ENCODE measurements around the gene CRNKL1.

CRNKL1 gene

DNA sequence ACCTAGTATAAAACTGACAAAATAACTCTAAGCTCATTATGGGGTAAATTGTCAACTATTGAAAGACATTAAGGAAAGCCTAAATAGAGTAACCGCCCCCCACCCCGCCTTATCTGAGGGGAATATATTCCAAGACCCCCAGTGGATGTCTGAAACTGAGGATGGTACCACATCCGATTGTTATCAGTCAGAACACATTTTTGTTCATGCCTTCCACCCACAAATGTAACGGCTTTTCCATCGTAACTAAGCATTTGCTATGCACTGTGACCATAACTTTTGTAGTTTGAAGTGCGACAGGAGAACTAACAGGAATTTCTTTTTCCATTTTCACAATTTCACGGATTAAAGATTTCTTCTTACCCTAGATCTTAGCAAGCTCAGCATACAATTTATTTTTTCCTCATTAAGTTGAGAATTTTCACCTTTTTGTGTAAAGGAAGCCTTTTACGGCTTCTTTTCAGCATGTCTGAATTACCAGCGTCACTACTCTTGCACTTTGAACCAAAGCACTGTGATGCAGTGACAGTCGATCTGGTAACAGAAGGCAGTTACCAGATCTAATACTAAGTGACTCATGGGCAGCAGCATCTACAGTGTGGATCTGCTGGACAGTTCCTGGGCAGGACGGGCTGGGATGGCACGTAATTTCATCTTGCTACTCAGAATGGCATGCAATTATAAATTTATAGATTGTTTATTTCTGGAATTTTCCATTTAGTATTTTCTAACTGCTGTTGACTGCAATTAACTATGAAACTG is 11.9 kb upstream of the CRNKL1 start:
- no peak for DNase-seq (ENCODE audit: low read depth in 2 of 2)

- DNase-seq (ENCODE audit: low read depth in 2 of 2), result no peak
Observed at GRCh38 chr20:20060234-20060998, 8.2 kb upstream of the CRNKL1 start.

DNA sequence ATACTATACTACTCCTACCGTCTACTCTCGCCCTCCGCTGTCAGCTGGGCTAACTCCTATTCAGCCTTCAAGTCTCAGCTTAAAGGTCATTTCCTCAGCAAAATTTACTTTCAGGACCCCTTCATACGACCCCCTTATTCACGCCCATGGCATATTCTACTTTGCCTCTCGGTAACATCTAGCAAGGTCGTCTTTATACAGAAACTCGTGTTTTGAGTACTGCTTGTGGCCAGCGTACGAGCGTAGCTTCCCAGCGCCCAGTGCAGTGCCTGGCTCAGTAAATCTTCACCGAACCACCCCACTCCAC is 546 bp downstream of the CRNKL1 start:
- no peak for DNase-seq (ENCODE audit: low read depth in 2 of 2)

GRCh38 chr20:20039752-20040387 is 12.4 kb downstream of the CRNKL1 start:
- no peak for DNase-seq (ENCODE audit: low read depth in 2 of 2)

DNA sequence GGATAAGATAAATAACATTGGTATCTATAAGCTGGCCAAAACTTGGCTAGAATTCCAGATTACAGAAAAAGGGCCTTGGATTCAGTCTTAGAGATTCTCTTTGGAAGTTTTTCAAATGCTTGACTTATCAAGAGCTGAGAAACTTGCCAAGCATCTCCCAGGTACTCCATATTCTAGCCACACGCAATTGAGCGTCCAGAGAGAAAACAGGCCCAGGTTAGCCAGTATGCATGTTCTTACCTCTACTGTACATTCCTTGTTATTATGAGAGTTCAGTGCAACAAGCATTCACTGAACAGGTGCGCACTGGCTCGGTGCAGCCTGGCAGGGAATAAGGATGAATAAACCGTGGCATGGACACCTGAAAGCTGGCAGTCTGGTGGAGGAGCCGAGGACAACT is 13.7 kb downstream of the CRNKL1 start:
- no peak for DNase-seq (ENCODE audit: low read depth in 2 of 2)

GRCh38 chr20:20037960-20038359 is 14.3 kb downstream of the CRNKL1 start:
- peak; percentile 18 to 30 for DNase-seq (ENCODE audit: low read depth in 2 of 2)

- no peak for DNase-seq (ENCODE audit: low read depth in 2 of 2)
Observed at GRCh38 chr20:20036756-20037155, 15.5 kb downstream of the CRNKL1 start.

- DNase-seq (ENCODE audit: low read depth in 2 of 2), result no peak
Observed at GRCh38 chr20:20034486-20034885, 17.8 kb downstream of the CRNKL1 start.

DNA sequence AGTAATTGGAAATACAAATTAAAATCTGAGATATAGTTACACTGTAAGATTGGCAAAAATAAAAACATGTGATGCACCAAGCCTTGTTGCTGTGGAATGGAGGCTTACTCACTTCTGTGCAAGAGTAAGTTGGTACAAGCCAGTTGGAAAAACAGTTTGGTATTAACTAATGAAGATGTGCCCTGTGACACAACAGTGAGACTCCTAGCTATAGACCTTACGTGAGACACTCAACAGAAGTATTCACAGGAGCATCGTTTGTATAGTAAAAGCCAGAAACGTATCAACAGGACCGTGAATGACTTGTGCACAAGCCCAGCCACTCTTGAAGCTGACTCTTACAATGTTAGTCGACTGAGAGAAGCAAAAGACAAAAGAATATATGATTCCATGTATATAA is 20.5 kb downstream of the CRNKL1 start:
- no peak for DNase-seq (ENCODE audit: low read depth in 2 of 2)

- DNase-seq (ENCODE audit: low read depth in 2 of 2), result no peak
Observed at GRCh38 chr20:20027284-20027683, 25.0 kb downstream of the CRNKL1 start.

DNA sequence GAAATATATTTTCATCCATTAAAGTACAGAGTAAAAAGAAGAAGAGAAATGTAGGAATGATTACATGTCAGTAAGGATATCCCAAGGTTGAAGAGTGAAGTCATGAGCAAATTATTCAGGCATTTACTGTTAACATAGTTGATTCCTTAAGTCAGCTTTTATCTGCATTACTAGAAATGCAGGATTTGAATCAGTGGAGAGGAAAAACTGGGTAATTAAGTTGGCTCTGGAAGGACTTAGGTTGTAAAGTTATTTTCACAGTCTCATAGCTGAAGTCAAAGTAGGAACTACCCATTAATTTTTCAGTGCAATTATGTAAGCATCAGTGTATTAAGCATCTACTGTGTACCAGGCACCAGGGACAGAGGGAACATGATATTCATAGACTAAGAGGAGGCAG is 27.3 kb downstream of the CRNKL1 start:
- DNase-seq (ENCODE audit: low read depth in 2 of 2), result no peak

DNA sequence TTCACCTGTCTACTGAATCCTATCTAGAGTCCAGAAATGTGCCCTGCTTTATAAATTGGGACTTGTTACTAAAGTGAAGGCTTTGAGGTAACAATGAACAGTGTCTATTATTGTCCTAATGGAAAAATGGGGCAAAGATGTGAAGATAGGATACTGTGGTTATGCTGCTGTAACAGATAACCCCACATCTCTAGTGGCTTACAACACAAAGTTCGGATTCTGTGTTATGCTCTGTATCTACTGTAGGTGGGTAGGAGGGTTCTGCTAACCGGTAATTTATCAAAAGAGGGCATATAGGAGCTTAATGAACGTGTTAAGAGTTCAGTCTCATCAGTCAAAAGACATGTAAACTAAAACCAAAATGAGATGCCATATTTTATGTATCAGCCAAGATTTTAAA is 28.9 kb downstream of the CRNKL1 start:
- DNase-seq (ENCODE audit: low read depth in 2 of 2), result no peak

DNA sequence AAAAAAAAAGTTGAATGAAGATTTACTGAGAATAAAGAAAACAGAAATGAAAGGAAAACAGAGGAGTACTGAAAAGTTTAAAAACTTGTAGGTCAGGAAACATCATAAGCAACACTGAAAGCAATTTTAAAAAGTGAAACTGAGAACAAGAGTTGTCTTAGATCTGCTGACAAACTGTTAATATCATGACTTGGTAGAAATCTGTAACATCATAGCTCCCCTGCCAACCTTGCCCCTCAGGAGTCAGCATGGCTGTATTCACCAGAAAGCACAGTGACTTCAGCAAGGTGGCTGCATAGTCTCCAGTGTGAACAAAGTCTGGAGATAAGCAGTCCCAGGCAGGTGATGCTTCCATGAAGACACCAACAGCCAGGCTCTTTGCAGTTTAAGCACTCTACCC is 29.8 kb downstream of the CRNKL1 start:
- DNase-seq (ENCODE audit: low read depth in 2 of 2), result no peak

GRCh38 chr20:20021835-20022234 is 30.4 kb downstream of the CRNKL1 start:
- DNase-seq (ENCODE audit: low read depth in 2 of 2), result no peak

- no peak for DNase-seq (ENCODE audit: low read depth in 2 of 2)
Observed at GRCh38 chr20:20020908-20021307, 31.4 kb downstream of the CRNKL1 start.

DNA sequence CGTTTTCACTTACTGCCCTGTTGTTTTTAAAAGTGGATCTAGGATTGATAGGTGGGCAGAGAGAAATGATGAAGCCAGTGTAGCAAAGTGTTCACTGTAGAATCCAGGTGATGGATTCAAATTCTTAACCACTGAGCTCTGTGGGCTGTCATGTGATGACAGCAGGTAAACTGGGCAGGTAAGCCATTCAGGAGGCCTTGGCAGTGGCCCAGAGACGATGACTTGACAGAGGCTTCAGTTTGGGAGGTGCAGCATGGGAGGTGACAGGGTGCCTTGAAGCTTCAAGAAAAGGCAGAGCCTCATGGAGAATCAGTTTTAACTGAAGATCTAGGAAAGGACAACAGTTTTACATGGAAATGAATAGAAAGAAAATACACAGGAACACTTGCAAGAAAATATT is 33.1 kb downstream of the CRNKL1 start:
- DNase-seq (ENCODE audit: low read depth in 2 of 2), result no peak

DNA sequence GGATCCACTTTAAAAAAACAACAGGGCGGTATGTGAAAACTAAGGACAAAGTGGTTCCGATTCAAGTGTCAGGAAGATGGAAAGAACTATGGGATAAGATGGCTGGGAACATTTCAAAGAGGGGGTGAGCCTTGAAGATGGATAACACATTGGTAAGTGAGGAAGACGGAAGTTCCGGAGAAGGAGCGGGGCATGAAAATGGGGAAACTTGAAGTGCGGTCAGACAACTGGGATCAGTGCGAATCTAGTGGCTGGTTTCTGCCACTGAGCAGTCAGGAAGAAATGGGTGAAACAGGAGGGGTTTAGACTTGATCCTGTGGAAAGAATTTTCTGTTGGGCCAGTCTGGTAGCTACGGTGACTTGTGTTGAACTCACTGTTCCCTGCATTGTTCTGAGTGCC is 33.9 kb downstream of the CRNKL1 start:
- DNase-seq (ENCODE audit: low read depth in 2 of 2), result no peak

DNA sequence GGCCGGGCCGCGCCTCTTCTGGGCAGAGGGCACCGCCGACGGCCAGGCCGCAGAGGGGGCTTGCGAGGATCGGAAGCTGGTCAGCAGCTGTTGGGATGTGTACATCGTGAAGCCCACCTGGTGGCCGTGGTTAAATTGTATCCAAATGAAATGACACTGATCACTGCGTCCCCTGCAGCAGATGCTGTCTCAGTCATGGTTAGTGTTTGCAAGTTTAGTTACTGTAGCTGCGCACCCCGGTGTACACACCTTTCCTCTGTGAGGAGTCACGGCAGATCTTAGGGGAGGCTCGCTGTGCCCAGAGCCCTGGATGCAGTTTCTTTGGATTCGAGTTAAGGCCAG is 34.5 kb downstream of the CRNKL1 start:
- no peak for DNase-seq (ENCODE audit: low read depth in 2 of 2)

GRCh38 chr20:20017001-20017843 is 35.0 kb downstream of the CRNKL1 start, which contains the start of gene NAA20:
Gene NAA20 (plus strand): TSS chr20:20017362. CDS start chr20:20017397, 35 bp downstream.
- DNase-seq (ENCODE audit: low read depth in 2 of 2), result peak; percentile 63 to 69

- no peak for DNase-seq (ENCODE audit: low read depth in 2 of 2)
Observed at GRCh38 chr20:20014659-20015058, 37.6 kb downstream of the CRNKL1 start.

DNA sequence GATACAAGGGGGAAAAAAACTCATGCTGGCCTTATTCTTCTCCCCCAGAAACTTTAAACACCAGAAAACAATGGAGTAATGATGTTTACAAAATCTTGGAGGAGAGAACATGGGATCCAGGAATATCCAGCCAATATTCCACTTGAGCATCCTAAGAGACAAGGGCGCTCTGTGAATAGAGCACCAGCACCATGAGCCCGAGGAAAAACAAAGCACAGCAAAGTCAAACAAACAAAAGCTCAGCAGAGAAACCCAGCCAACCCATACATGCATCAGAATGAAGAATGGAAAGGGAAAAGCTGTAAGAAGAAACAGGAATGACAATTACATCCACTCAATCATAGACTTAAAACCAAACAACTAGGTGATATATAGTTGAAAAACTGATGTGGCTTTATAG is 39.7 kb downstream of the CRNKL1 start:
- no peak for DNase-seq (ENCODE audit: low read depth in 2 of 2)

All from fibroblast of skin of left quadriceps (primary cell).